Measurements from ENCODE around the gene RASL11A.
A peak's percentile ranks its signal among the peaks of the same experiment; 100 is the strongest.
"Not testable (repeated sequence)": the region's sequence is repeated elsewhere in the genome, so short reads cannot be mapped to it uniquely, and the experiment has no call there.

The RASL11A gene, protein sequence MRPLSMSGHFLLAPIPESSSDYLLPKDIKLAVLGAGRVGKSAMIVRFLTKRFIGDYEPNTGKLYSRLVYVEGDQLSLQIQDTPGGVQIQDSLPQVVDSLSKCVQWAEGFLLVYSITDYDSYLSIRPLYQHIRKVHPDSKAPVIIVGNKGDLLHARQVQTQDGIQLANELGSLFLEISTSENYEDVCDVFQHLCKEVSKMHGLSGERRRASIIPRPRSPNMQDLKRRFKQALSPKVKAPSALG

GRCh38 chr13:27270594-27271520, at the start of gene RASL11A:
Gene RASL11A, plus strand, starts transcription at chr13:27270830. Its CDS starts 115 bp downstream, at chr13:27270945.
- peak; percentile 75 for DNase-seq

DNA sequence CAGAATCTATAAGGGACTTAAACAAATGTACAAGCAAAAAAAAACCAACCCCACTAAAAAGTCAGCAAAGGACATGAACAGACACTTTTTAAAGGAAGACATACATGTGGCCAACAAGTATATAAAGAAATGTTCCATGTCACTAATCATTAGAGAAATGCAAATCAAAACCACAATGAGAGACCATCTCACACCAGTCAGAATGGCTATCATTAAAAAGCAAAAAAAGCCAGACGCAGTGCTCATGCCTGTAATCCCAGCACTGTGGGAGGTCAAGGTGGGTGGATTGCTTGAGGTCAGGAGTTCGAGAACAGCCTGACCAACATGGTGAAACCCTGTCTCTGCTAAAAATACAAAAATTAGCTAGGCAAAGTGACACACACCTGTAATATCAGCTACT, 48.5 kb upstream of the RASL11A start:
- DNase-seq, result not testable (repeated sequence)

- DNase-seq, result no peak
Measured at GRCh38 chr13:27226991-27227390, 43.6 kb upstream of the RASL11A start.

- DNase-seq, result no peak
Measured at GRCh38 chr13:27228131-27228530, 42.5 kb upstream of the RASL11A start.

GRCh38 chr13:27229642-27230041, 41.0 kb upstream of the RASL11A start:
- DNase-seq, result no peak

- no peak for DNase-seq
Measured at GRCh38 chr13:27233964-27234363, 36.7 kb upstream of the RASL11A start.

GRCh38 chr13:27236478-27236877, 34.2 kb upstream of the RASL11A start:
- no peak for DNase-seq

GRCh38 chr13:27242702-27243101, 27.9 kb upstream of the RASL11A start:
- DNase-seq, result no peak

GRCh38 chr13:27245610-27246009, 25.0 kb upstream of the RASL11A start:
- DNase-seq, result no peak

DNA sequence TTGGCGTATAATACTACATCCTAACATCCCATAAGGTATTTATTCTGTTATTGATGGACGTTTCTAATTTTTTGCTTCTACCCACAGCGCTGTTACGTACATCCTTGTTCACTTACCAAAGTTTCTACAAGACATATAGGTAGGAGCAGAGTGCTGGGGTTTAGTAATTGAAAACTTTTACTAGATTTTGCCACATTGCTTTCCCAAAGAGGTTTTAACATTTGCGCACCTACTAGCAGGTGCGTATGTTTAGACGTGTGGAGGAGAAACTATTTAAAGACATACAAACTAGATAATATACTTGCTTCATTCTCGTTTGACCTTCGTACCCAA, 19.8 kb upstream of the RASL11A start:
- no peak for DNase-seq

DNA sequence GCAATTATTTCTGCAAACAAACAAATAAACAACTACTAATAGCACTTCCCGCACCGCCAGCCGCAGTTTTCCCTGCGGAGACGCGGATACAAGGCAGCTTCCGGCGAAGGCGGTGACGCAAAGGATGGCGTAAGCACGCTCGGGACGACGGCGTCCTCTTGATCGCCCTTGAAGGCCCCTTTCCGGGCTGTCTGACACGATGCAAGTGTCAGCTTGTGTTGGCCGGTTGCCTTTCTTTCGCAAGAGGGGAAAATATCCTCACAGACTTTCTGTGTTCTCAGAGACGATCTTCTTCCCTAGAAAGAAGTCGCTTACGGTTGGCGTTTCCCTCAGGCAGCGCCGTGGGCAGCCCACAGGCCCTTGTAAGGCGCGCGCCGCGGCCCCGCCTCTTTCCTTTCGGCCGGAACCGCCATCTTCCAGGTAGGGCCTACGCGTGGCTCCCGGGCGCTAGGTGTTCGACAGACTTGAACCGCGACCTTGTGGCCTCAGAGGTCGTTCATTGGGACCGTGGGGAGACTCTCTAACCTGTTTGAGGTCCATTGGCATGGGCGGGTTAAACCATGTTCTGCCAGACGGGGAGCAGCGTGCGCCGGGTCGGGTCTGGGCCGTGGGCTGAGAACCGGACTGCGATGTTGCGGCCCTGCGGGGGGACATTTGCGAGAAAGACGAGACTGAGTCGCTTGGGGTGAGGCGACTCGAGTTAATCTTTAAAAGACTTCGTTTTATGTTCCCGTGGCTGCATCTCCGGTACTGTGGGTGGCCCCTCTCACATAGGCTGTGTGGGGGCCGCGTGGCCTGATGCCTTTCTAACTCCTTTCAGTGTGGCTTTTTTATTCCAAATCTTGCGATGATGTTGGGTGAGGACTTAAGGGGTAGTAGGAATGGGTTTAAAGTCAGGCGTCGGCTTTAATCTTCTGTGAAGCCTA, 19.2 kb upstream of the RASL11A start, which contains the start of gene RPL21:
RPL21 (plus strand) TSS at position 393 of the 926 bp plus-strand sequence. CDS start 2,219 bp downstream, outside the sequence.
- peak; percentile 91 for DNase-seq

- DNase-seq, result no peak
Measured at GRCh38 chr13:27252467-27252866, 18.2 kb upstream of the RASL11A start.

DNA sequence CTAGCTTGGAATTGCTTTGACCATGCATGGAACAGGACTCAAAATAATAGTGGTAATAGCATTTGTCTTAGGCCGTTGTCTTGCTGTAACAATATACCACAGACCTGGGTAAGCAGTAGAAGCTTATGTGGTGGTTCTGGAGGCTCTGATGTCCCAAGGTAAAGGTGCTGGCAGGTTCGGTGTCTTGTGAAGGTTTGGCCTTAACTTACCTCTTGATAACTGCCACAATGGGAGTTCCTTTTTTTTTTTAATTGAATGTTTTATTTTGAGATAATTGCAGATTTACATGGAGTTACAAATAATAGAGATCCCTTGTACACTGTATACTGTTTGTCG, 13.4 kb upstream of the RASL11A start:
- DNase-seq, result no peak

GRCh38 chr13:27257648-27258253, 12.9 kb upstream of the RASL11A start:
- no peak for DNase-seq

DNA sequence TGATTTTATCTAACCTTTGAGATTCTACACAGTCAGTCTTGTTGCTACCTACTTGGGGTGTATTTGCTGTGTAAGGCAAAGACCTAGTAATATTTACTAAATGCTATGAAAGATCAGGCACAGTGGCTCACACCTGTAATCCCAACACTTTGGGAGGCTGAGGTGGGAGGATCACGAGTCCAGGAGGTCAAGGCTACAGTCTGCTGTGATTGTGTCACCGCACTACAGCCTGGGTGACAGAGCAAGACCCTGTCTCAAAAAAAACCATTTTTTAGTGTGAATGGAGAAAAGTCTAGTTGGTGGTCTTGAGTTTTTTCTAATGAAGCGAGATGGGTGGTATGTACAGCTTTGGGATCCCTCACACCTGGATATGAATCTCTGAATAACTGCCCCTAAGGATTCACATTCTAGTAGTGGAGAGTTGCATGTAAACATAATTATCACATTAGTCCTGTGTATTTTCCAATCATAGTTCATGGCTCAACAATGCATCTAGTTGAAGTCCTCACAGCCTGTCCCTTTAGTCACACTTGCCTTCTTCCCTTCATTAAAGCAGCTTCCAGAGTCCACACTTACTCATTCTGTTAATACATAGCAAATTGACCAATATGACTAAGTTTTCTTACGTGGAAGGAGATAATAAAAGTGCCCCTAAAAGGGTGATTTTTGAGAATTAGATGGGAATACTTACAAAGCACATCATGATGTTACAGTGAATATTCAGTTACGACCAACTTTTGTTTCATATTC, 11.8 kb upstream of the RASL11A start:
- no peak for DNase-seq

DNA sequence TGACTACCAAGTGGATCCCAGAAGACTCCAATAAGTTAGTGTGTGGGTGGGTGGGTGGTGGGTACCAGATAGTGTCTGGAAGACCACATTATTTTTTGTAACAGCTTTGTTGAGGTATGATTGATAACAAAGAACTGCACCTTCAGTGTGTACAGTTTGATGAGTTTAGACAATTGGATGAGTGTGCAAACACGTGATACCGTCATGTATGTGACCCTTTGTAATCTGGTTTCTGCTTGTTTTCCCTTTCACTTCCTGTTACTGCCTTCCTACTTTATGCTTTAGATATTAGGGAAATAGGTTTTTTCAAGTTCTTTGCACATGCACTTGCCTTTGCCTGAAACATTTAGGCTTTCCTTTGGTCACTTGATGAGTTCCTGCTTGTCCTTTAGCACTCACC, 10.8 kb upstream of the RASL11A start:
- no peak for DNase-seq

GRCh38 chr13:27261396-27261795, 9.2 kb upstream of the RASL11A start:
- no peak for DNase-seq

- DNase-seq, result no peak
Measured at GRCh38 chr13:27263438-27263837, 7.2 kb upstream of the RASL11A start.

- DNase-seq, result no peak
Measured at GRCh38 chr13:27264181-27264580, 6.4 kb upstream of the RASL11A start.

GRCh38 chr13:27264648-27265047, 6.0 kb upstream of the RASL11A start:
- DNase-seq, result no peak

DNA sequence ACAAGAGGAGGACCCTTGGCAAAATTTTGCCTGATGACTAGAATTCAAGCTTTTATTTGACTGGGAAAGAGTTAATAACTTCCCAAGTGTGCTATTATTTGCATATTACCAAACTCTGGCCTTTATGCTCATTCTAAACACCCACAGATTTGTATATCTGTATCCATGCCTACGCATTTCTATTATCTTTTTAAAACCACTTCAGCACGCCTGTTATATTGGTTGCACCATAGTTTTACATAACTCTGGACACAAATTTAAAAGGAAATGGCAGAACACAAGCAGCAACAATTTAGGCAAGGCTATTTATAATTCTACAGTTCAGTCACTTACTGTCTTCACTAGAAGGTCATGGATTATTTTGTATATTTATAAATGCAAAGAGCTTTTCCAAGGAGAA, 3.7 kb upstream of the RASL11A start:
- no peak for DNase-seq

DNA sequence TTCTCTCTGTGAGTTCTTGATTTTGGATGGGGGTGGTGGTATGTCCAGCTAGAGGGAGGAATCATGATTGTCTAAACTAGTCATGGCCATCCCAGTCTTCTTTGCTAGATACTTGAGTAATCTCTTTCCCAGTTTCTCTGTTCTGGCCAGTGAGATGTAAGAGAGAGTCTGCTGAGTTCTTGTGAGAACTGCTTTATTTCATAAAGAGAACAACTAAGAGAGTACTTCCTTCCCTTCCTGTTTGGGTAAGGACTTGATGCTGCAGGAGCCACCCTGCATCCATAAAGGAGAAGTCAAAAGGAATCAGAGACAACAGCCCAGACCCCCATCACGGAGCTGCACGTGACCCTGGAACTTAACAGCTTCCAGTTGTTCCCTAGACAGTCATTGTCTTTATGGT, 3.0 kb upstream of the RASL11A start:
- no peak for DNase-seq

Measured in activated naive CD4-positive, alpha-beta T cell treated with Interleukin-2 at 50 U/mL for 16 hours (primary cell).